Measurements from ENCODE around the gene RAPGEF5. TPM values are rescaled to one million over a fixed set of nuclear protein-coding genes. Genes with fewer than 3 reads are reported as not detected.

Gene RAPGEF5
- total RNA-seq, 1 experiment from 2014 or later: 13.3 TPM

DNA sequence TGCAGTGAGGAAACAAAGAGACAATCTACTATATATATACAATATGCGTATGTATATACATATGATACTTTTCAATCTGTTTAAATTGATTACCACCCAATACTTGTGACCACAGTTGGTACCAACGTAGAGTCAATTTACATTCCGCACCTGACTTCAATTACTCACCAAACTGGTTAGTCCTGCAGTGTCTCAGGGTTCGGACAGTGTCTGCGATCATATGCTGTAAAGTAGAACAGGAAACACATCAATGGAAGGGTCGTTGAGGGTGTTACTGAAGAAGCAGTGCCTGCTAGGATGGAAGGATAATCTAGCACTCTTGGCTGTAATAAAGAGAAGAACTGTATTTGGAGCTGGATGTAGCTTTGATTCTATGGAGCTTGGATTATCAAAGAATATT is 231.5 kb downstream of the RAPGEF5 start:
- no peaks in the 10 kb centered on the region for H3K79me2 ChIP-seq (ENCODE audit: insufficient read depth, low read length)
- no peak overlapping the region for H3K4me2 ChIP-seq (ENCODE audit: insufficient read depth, insufficient read length, low read length)
- H3K4me1 ChIP-seq (ENCODE audit: insufficient read depth, low read length): no peaks in the 10 kb centered on the region; the same call in 1 of the 2 replicates
- no peak overlapping the region for H2BK12ac ChIP-seq (ENCODE audit: insufficient read length, low read depth, low read length)
- TF ChIP-seq, protein P1, sequence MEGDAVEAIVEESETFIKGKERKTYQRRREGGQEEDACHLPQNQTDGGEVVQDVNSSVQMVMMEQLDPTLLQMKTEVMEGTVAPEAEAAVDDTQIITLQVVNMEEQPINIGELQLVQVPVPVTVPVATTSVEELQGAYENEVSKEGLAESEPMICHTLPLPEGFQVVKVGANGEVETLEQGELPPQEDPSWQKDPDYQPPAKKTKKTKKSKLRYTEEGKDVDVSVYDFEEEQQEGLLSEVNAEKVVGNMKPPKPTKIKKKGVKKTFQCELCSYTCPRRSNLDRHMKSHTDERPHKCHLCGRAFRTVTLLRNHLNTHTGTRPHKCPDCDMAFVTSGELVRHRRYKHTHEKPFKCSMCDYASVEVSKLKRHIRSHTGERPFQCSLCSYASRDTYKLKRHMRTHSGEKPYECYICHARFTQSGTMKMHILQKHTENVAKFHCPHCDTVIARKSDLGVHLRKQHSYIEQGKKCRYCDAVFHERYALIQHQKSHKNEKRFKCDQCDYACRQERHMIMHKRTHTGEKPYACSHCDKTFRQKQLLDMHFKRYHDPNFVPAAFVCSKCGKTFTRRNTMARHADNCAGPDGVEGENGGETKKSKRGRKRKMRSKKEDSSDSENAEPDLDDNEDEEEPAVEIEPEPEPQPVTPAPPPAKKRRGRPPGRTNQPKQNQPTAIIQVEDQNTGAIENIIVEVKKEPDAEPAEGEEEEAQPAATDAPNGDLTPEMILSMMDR (conservative IDR thresholded peaks at IDR 0.05): no peak
- H3K9ac ChIP-seq (ENCODE audit: extremely low read depth, insufficient read length, low read length): no peak overlapping the region
- H3K14ac ChIP-seq (ENCODE audit: insufficient read depth, low read length): no peak overlapping the region
- Mint-ChIP-seq H3K36me3 (ENCODE audit: insufficient read depth in 1 of 3, low read depth in 3 of 3) (peaks cover 0 to 5% (median 3%) of the 10 kb centered on the region in 3 experiments; a peak in 5 of 7 replicates), H3K27me3 (ENCODE audit: low read depth) (no peaks in the 10 kb centered on the region), H3K4me3 (no peak overlapping the region), H3K9me3 (no peaks in the 10 kb centered on the region), H3K27ac (peak overlapping the region in 1 of 3 experiments; percentile 14; a peak in 1 of 7 replicates), H3K4me1 (peaks cover 12 to 13% of the 10 kb centered on the region in 2 experiments)
- no peak overlapping the region for H4K8ac ChIP-seq (replicated peaks; ENCODE audit: insufficient read length, low read depth, low read length)
- H3T11ph ChIP-seq (ENCODE audit: low read length): no peak overlapping the region
- no peaks in the 10 kb centered on the region for H4K20me1 ChIP-seq (ENCODE audit: control insufficient read depth, insufficient read depth, insufficient read length)
- H2AFZ ChIP-seq (ENCODE audit: low read length): no peak overlapping the region
- no peaks in the 10 kb centered on the region for H3K9me3 ChIP-seq (ENCODE audit: control insufficient read depth, low read depth, low read length)
- no peak overlapping the region for H3K4ac ChIP-seq (ENCODE audit: low read depth, low read length)
- no peaks in the 10 kb centered on the region for H3K79me1 ChIP-seq (ENCODE audit: insufficient read depth, low read depth, low read length, poor library complexity, severe bottlenecking)
- no peak for DNase-seq
- H3K23ac ChIP-seq (ENCODE audit: insufficient read length, low read depth, low read length): no peak overlapping the region
- H2BK15ac ChIP-seq (ENCODE audit: low read depth, low read length): no peak overlapping the region
- no peak overlapping the region for H2BK120ac ChIP-seq (ENCODE audit: low read depth, low read length, poor library complexity, severe bottlenecking)
- no peaks in the 10 kb centered on the region for H3K23me2 ChIP-seq (ENCODE audit: insufficient read length, low read depth, low read length, poor library complexity, severe bottlenecking)
- H2BK5ac ChIP-seq (ENCODE audit: insufficient read length, low read length): no peak overlapping the region
- no peak overlapping the region for H2AK5ac ChIP-seq (ENCODE audit: insufficient read length, low read length)
- H3K27ac ChIP-seq (ENCODE audit: insufficient read length, low read depth, low read length): no peak overlapping the region
- H4K91ac ChIP-seq (ENCODE audit: insufficient read length, low read depth, low read length): no peak overlapping the region
- no peak overlapping the region for H3K18ac ChIP-seq (ENCODE audit: insufficient read length, low read depth, low read length)
- no peak overlapping the region for H2BK20ac ChIP-seq (ENCODE audit: low read depth, low read length, poor library complexity, severe bottlenecking)
- no peak overlapping the region for H4K5ac ChIP-seq (ENCODE audit: insufficient read length, low read depth, low read length)
- H3K56ac ChIP-seq (ENCODE audit: insufficient read length, low read depth, low read length): no peak overlapping the region
- no CpG with 5 or more reads among the region's 6 CpGs for WGBS (ENCODE audit: extremely low coverage, insufficient read length, low lambda C conversion rate)
- H3K27me3 ChIP-seq (ENCODE audit: insufficient read depth, low read length): no peaks in the 10 kb centered on the region

Data from H9 (cell line).